Lung (tissue), 12 donors: ENCODE measurements around the gene PAK2. TPM values are rescaled to one million over a fixed set of nuclear protein-coding genes. Genes with fewer than 3 reads are reported as not detected.

Experiments
- ATAC-seq: fragments of 200-7000 bp; cut with Tn5 transposase; one replicate; pipeline ENCODE4 v1.9.1; 2020; ENCODE audit warnings: moderate number of reproducible peaks; ENCODE audit not compliant: insufficient read depth, low FRiP score
- DNase-seq, 3 donors: peaks; one replicate each; pipeline ENCODE4 v3.0.0-alpha.2; 2013 to 2017
- H3K27ac ChIP-seq, 2 donors: one replicate each; pipeline ENCODE4 v1.5.1; 2013; ENCODE audit warnings: mild to moderate bottlenecking in 2 of 2, moderate library complexity in 2 of 2, control low read depth in 1 of 2, inconsistent platforms in 1 of 2, low read depth in 1 of 2, low read length in 1 of 2
- H3K27me3 ChIP-seq, 3 donors: one replicate each; pipeline ENCODE4 v1.5.1; 2013; ENCODE audit warnings: low read length in 2 of 3; ENCODE audit not compliant: control insufficient read depth in 3 of 3, insufficient read depth in 3 of 3
- H3K36me3 ChIP-seq, 4 donors: one replicate each; pipeline ENCODE4 v1.5.1; 2013; ENCODE audit warnings: low read length in 4 of 4, mild to moderate bottlenecking in 1 of 4, moderate library complexity in 1 of 4; ENCODE audit not compliant: control insufficient read depth in 4 of 4, insufficient read depth in 4 of 4
- H3K4me1 ChIP-seq, 5 donors: one replicate each; pipeline ENCODE4 v1.5.1; 2013; ENCODE audit warnings: low read length in 5 of 5, mild to moderate bottlenecking in 2 of 5, moderate library complexity in 1 of 5; ENCODE audit not compliant: control insufficient read depth in 5 of 5, insufficient read depth in 5 of 5
- H3K4me3 ChIP-seq: one replicate; pipeline ENCODE4 v1.5.1; 2013; ENCODE audit warnings: mild to moderate bottlenecking, control low read depth, moderate library complexity
- H3K9ac ChIP-seq, 2 donors: one replicate each; pipeline ENCODE4 v1.5.1; 2013; ENCODE audit warnings: low read length in 2 of 2, control low read depth in 1 of 2; ENCODE audit not compliant: insufficient read depth in 1 of 2
- H3K9me3 ChIP-seq, 4 donors: one replicate each; pipeline ENCODE4 v1.5.1; 2013; ENCODE audit warnings: low read length in 3 of 4, mild to moderate bottlenecking in 1 of 4, moderate library complexity in 1 of 4; ENCODE audit not compliant: control insufficient read depth in 4 of 4, insufficient read depth in 3 of 4
- CTCF ChIP-seq: IDR thresholded peaks from 2 replicates; pipeline ENCODE4 v1.5.1; 2012; ENCODE audit warnings: mild to moderate bottlenecking; ENCODE audit errors: control extremely low read depth, extremely low read depth
- WGBS, 2 donors: extraction: QIAGEN DNeasy Blood & Tissue Kit; methylation state at CpG; one replicate each; pipeline ENCODE4 v1.1.7; 2013; 5-methylcytosine and 5-hydroxymethylcytosine counted together
- polyA plus RNA-seq, 2 donors: library from polyadenylated mRNA; stranded (reverse); fragments of 200-250 nt; gene quantifications; one replicate each; pipeline ENCODE4 v1.2.1, GENCODE V29; 2013
- total RNA-seq, 2 donors: library from RNA; depleted of rRNA in 1 of 2; stranded (reverse); fragments of >200 nt in 1 of 2; gene quantifications; one replicate each; pipeline ENCODE4 v1.2.1, GENCODE V29; 2014 to 2021
- donor health status: control.
- donor health status: control.
- donor health status: Bipolar disorder and iron deficiency.
- donor health status: healthy.
- donor health status: DM: yes; HTN: yes; CAD: no.

The PAK2 gene
- total and polyA plus RNA-seq, 4 donors: 23.7 to 81.4 (median 55.1) TPM

GRCh38 chr3:196803891-196804468 is 64.3 kb downstream of the PAK2 start:
- DNase-seq (no peak), ATAC-seq (no peak)
- Histone ChIP-seq H3K9ac (no peak overlapping the region), H3K36me3 (peaks cover 11 to 27% (median 22%) of the 10 kb centered on the region in 4 donors), H3K9me3 (no peaks in the 10 kb centered on the region), H3K4me1 (no peaks in the 10 kb centered on the region), H3K4me3 (no peak overlapping the region), H3K27ac (no peak overlapping the region), H3K27me3 (no peaks in the 10 kb centered on the region)
- 86 to 87% methylated on average over 9 of the region's 9 CpGs for WGBS, 2 donors
- no peak for TF ChIP-seq CTCF

- DNase-seq: no peak
- no peaks in the 10 kb centered on the region for H3K27me3 ChIP-seq
- no peak for ATAC-seq
- H3K9me3 ChIP-seq: no peaks in the 10 kb centered on the region
- H3K9ac ChIP-seq: no peak overlapping the region
- H3K27ac ChIP-seq: no peak overlapping the region
- H3K4me1 ChIP-seq: no peaks in the 10 kb centered on the region
- WGBS, 2 donors: 43 to 47% methylated on average over 1 of the region's 1 CpG
- no peak overlapping the region for H3K4me3 ChIP-seq
- H3K36me3 ChIP-seq: peaks cover 12 to 24% (median 23%) of the 10 kb centered on the region in 4 donors
- TF ChIP-seq CTCF: no peak
Measured at GRCh38 chr3:196804773-196805172, 65.1 kb downstream of the PAK2 start.

- no peaks in the 10 kb centered on the region for H3K9me3 ChIP-seq
- no peak for TF ChIP-seq CTCF
- ATAC-seq: no peak
- H3K4me1 ChIP-seq: peaks cover 0 to 3% (median 0%) of the 10 kb centered on the region in 5 donors
- DNase-seq: peak in 1 of 3 donors; percentile 5
- H3K9ac ChIP-seq: no peak overlapping the region
- WGBS, 2 donors: 87 to 90% methylated on average over 3 of the region's 3 CpGs
- H3K27me3 ChIP-seq: no peaks in the 10 kb centered on the region
- H3K27ac ChIP-seq: no peak overlapping the region
- no peak overlapping the region for H3K4me3 ChIP-seq
- peaks cover 18 to 38% (median 30%) of the 10 kb centered on the region in 4 donors for H3K36me3 ChIP-seq
Measured at GRCh38 chr3:196810963-196811581, 71.4 kb downstream of the PAK2 start.
